ENCODE data around the gene MAP7D3. TPM values are rescaled to one million over a fixed set of nuclear protein-coding genes. Genes with fewer than 3 reads are reported as not detected.

The MAP7D3 gene
- total and polyA plus RNA-seq, 2 of the 4 experiments (the other 2 are of a cell fraction) = 10.0 to 23.8 TPM

DNA sequence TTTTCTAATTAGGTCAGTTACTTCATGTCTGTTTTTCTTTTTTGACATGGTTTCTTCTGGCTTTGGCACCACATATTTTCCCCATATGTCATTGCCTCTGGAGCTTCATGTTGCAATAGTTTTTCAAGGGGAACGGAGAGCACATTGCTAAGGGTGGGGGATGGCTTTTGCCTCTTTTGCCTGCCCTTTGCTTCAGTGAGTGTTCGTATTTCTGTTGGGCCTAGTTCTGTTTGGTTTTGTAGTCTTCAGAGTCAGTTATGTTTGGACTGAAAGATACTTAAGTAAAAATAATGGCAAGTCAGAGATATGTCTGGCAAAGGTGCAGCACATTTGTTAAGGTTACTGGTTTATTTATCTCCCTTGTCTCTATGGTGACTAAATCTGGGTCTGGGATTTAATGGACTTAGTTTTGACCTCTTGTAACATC lies 74.8 kb downstream of the MAP7D3 start:
- Histone ChIP-seq H3K14ac (replicated peaks; ENCODE audit: low read depth, low read length) (no peak overlapping the region), H4K20me1 (ENCODE audit: insufficient read depth, low read length) (no peaks in the 10 kb centered on the region), H3K9me3 (ENCODE audit: control insufficient read depth, insufficient read depth, low read length) (no peaks in the 10 kb centered on the region), H4K8ac (ENCODE audit: low read depth in 2 of 2, low read length in 2 of 2) (peak overlapping the region in 1 of 2 experiments; percentile 26; a peak in 1 of 4 replicates), H2BK120ac (ENCODE audit: low read depth, low read length) (peak overlapping the region; percentile 54), H4K91ac (ENCODE audit: insufficient read depth, low read depth, low read length) (0 out of 2 replicates have a peak overlapping the region, but pooled peaks have one; percentile 13), H2BK20ac (ENCODE audit: low read depth, low read length) (peak overlapping the region; percentile 30; the same call in 1 of the 2 replicates), H2AK5ac (ENCODE audit: low read depth, low read length) (no peak overlapping the region), H3K9ac (ENCODE audit: low read depth, low read length) (no peak overlapping the region), H3K27me3 (ENCODE audit: control insufficient read depth, insufficient read depth, low read length) (no peaks in the 10 kb centered on the region), H3K4me1 (ENCODE audit: control insufficient read depth, insufficient read depth, low read length) (peaks cover 9% of the 10 kb centered on the region), H3K56ac (ENCODE audit: extremely low read depth, insufficient read depth, low read length) (0 out of 2 replicates have a peak overlapping the region, but pooled peaks have one; percentile 32), H3K4me3 (ENCODE audit: insufficient read depth, low read depth, low read length) (no peak overlapping the region), H3K79me1 (ENCODE audit: low read depth in 1 of 2, low read length in 2 of 2) (0 out of 4 replicates have a peak, but pooled peaks cover 7% of the 10 kb centered on the region in 2 experiments), H3K18ac (ENCODE audit: low read depth, low read length) (peak overlapping the region; percentile 96; the same call in 1 of the 2 replicates), H3K4me2 (ENCODE audit: low read depth, low read length) (no peak overlapping the region; the same call in 1 of the 2 replicates), H3K9me1 (ENCODE audit: insufficient read depth, low read length) (peaks cover 3% of the 10 kb centered on the region), H3K27ac (ENCODE audit: insufficient read depth, low read length) (peak overlapping the region; percentile 74; the same call in 1 of the 2 replicates), H3K4ac (ENCODE audit: low read depth, low read length) (no peak overlapping the region), H2BK15ac (ENCODE audit: low read depth, low read length) (no peak overlapping the region), H4K5ac (ENCODE audit: low read depth, low read length) (no peak overlapping the region; the same call in 1 of the 2 replicates), H2AFZ (replicated peaks; ENCODE audit: low read length, poor library complexity) (no peak overlapping the region), H2BK5ac (ENCODE audit: low read depth, low read length, poor library complexity, severe bottlenecking) (peak overlapping the region; percentile 70), H3K36me3 (ENCODE audit: control insufficient read depth, insufficient read depth, low read length) (peaks cover 2% of the 10 kb centered on the region), H2AK9ac (replicated peaks; ENCODE audit: low read depth, low read length, poor library complexity) (no peak overlapping the region), H3K23ac (ENCODE audit: low read depth, low read length) (no peak overlapping the region)
- dilution Hi-C loops (cut with HindIII; ENCODE audit: low sequenced_read_pairs, unreplicated experiment) = no loop called here
- TF ChIP-seq RAD21 (IDR thresholded peaks at IDR 0.05; ENCODE audit: low read length) = no peak
- peak; percentile 97 for TF ChIP-seq CEBPB (IDR thresholded peaks at IDR 0.05; ENCODE audit: low read depth, low read length)
- TF ChIP-seq MAFK (IDR thresholded peaks at IDR 0.05; ENCODE audit: low read depth, low read length) = no peak
- TF ChIP-seq POLR2A (IDR thresholded peaks at IDR 0.05; ENCODE audit: low read depth, low read length) = no peak
- 0 out of 2 replicates have a peak, but pooled peaks have one; percentile 3 for TF ChIP-seq FOS (IDR thresholded peaks at IDR 0.05; ENCODE audit: low read depth, low read length)
- TF ChIP-seq, protein P1, sequence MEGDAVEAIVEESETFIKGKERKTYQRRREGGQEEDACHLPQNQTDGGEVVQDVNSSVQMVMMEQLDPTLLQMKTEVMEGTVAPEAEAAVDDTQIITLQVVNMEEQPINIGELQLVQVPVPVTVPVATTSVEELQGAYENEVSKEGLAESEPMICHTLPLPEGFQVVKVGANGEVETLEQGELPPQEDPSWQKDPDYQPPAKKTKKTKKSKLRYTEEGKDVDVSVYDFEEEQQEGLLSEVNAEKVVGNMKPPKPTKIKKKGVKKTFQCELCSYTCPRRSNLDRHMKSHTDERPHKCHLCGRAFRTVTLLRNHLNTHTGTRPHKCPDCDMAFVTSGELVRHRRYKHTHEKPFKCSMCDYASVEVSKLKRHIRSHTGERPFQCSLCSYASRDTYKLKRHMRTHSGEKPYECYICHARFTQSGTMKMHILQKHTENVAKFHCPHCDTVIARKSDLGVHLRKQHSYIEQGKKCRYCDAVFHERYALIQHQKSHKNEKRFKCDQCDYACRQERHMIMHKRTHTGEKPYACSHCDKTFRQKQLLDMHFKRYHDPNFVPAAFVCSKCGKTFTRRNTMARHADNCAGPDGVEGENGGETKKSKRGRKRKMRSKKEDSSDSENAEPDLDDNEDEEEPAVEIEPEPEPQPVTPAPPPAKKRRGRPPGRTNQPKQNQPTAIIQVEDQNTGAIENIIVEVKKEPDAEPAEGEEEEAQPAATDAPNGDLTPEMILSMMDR (conservative IDR thresholded peaks at IDR 0.05; ENCODE audit: low read depth, low read length) = no peak
- TF ChIP-seq RFX5 (IDR thresholded peaks at IDR 0.05; ENCODE audit: low read depth, low read length) = no peak
- no peak for TF ChIP-seq NFE2L2 (IDR thresholded peaks at IDR 0.05; ENCODE audit: low read depth, low read length)
- peak; percentile 52 for TF ChIP-seq RCOR1 (IDR thresholded peaks at IDR 0.05; ENCODE audit: insufficient replicate concordance, low read length)
- BruUV-seq (replicated peaks) = no TSS peak
- ATAC-seq (ENCODE audit: low read depth) (peak; percentile 92), DNase-seq (peak; percentile 90)
- in situ Hi-C loops (cut with MboI; ENCODE audit: low sequenced_read_pairs) = no loop called here
- CTCF ChIA-PET = no interaction called here
- WGBS, 2 experiments (ENCODE audit: extremely low coverage in 2 of 2, insufficient read length in 1 of 2) = no CpG with 5 or more reads among the region's 2 CpGs
- intact Hi-C loops (cut with micrococcal nuclease) = no loop called here
- POLR2A ChIA-PET (ENCODE audit: unreplicated experiment) = no interaction called here
